Measurements from ENCODE around the gene HNRNPM.

Gene HNRNPM

DNA sequence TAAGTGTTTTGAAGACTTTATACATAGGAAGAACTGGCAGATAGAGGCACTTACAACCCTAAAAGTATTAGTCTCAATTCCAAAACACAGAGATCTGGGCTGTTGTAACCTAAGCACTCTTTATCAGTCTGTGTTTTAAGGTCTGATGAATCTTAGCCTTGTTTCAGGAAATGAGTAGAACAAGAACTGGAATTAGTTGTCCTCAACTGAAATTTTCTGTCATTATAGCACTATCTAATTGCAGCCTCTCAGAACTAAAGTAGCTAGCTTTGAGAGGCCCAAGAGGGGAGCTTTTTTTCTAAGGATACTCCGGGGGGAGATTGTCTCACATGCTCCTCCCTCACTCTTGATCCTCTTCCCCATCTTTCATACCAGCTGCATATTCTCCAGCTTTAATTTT lies 13.1 kb downstream of the HNRNPM start:
- H3K4me2 ChIP-seq (ENCODE audit: insufficient read depth, low read length): no peak overlapping the region

DNA sequence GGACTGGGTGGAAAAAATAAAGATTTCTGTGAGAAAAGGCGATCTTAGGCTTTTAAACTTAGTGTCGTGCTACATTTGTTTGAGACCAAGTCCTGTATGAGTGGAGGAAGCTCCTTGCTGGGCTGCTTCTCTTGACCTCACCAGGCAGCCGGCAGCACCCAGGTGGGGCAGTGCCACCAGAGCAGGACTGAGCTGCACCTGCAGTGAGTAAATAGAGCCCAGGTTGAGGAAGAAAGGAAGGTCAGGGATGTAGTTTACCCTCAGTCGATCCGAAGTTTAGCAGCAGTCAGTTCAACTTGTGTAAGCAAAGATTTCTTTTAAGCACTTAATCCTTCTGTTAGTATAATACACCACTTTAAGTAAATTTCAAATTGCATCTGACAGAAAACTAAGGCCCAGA lies 13.6 kb downstream of the HNRNPM start:
- H3K36me3 ChIP-seq (ENCODE audit: insufficient read depth, low read length): peaks cover 96% of the 10 kb centered on the region
- no peak overlapping the region for H3K4me3 ChIP-seq (ENCODE audit: low read depth in 1 of 2, low read length in 2 of 2)
- H3K4me1 ChIP-seq (ENCODE audit: insufficient read depth, low read length): 0 out of 2 replicates have a peak, but pooled peaks cover 4% of the 10 kb centered on the region

More for the DNA sequence above, 13.1 kb downstream of the HNRNPM start:
- Histone ChIP-seq H2AFZ (ENCODE audit: low read depth, low read length) (no peak overlapping the region), H3K4me3 (ENCODE audit: low read depth in 1 of 2, low read length in 2 of 2) (no peak overlapping the region), H3K79me2 (ENCODE audit: insufficient read depth, low read length) (peaks cover 100% of the 10 kb centered on the region), H3K4me1 (ENCODE audit: insufficient read depth, low read length) (0 out of 2 replicates have a peak, but pooled peaks cover 6% of the 10 kb centered on the region), H3K36me3 (ENCODE audit: insufficient read depth, low read length) (peaks cover 96% of the 10 kb centered on the region), H4K20me1 (ENCODE audit: insufficient read depth, low read length) (peaks cover 97% of the 10 kb centered on the region), H3K27me3 (ENCODE audit: insufficient read depth, low read length, poor library complexity) (no peaks in the 10 kb centered on the region), H3K9me3 (ENCODE audit: insufficient read depth, low read length, severe bottlenecking) (no peaks in the 10 kb centered on the region), H3K9ac (ENCODE audit: low read depth, low read length) (no peak overlapping the region), H3K27ac (ENCODE audit: low read length) (no peak overlapping the region)
- no peak for DNase-seq
- no peak for ATAC-seq (ENCODE audit: insufficient read depth, low read depth)
- TF ChIP-seq, protein P1, sequence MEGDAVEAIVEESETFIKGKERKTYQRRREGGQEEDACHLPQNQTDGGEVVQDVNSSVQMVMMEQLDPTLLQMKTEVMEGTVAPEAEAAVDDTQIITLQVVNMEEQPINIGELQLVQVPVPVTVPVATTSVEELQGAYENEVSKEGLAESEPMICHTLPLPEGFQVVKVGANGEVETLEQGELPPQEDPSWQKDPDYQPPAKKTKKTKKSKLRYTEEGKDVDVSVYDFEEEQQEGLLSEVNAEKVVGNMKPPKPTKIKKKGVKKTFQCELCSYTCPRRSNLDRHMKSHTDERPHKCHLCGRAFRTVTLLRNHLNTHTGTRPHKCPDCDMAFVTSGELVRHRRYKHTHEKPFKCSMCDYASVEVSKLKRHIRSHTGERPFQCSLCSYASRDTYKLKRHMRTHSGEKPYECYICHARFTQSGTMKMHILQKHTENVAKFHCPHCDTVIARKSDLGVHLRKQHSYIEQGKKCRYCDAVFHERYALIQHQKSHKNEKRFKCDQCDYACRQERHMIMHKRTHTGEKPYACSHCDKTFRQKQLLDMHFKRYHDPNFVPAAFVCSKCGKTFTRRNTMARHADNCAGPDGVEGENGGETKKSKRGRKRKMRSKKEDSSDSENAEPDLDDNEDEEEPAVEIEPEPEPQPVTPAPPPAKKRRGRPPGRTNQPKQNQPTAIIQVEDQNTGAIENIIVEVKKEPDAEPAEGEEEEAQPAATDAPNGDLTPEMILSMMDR (IDR thresholded peaks at IDR 0.05; ENCODE audit: borderline replicate concordance, extremely low read depth, low read length, poor library complexity, severe bottlenecking): no peak
- TF ChIP-seq EZH2 (IDR thresholded peaks at IDR 0.05; ENCODE audit: borderline replicate concordance, low read depth, low read length, severe bottlenecking): no peak

DNA sequence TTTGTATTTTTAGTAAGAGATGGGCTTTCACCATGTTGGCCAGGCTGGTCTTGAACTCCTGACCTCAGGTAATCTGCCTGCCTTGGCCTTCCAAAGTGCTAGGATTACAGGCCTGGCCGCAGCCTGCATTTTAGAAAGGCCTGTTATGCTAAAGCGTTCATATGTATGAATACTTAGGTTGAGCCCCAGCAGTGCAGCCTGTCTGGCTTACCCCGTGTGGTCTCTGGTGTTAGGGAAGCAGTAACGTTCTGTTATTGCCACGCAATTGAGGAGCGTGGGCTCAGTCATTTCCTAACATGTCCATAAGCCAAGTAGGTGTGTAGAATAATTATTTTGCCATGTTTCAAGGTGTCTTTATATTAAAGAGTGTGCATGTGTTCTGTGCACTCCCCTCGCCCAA lies 14.3 kb downstream of the HNRNPM start:
- ATAC-seq (ENCODE audit: insufficient read depth, low read depth) (no peak), DNase-seq (no peak)
- no peak overlapping the region for H3K27ac ChIP-seq (ENCODE audit: low read length)
- H3K9ac ChIP-seq (ENCODE audit: low read depth, low read length): no peak overlapping the region
- H3K4me2 ChIP-seq (ENCODE audit: insufficient read depth, low read length): no peak overlapping the region
- no peaks in the 10 kb centered on the region for H3K27me3 ChIP-seq (ENCODE audit: insufficient read depth, low read length, poor library complexity)
- no peaks in the 10 kb centered on the region for H3K9me3 ChIP-seq (ENCODE audit: insufficient read depth, low read length, severe bottlenecking)
- 0 out of 2 replicates have a peak, but pooled peaks cover 2% of the 10 kb centered on the region for H3K4me1 ChIP-seq (ENCODE audit: insufficient read depth, low read length)
- H4K20me1 ChIP-seq (ENCODE audit: insufficient read depth, low read length): peaks cover 97% of the 10 kb centered on the region
- H2AFZ ChIP-seq (ENCODE audit: low read depth, low read length): no peak overlapping the region
- TF ChIP-seq, protein P1 (IDR thresholded peaks at IDR 0.05; ENCODE audit: borderline replicate concordance, extremely low read depth, low read length, poor library complexity, severe bottlenecking): no peak
- no peak for TF ChIP-seq EZH2 (IDR thresholded peaks at IDR 0.05; ENCODE audit: borderline replicate concordance, low read depth, low read length, severe bottlenecking)
- no peak overlapping the region for H3K4me3 ChIP-seq (ENCODE audit: low read depth in 1 of 2, low read length in 2 of 2)
- H3K36me3 ChIP-seq (ENCODE audit: insufficient read depth, low read length): peaks cover 97% of the 10 kb centered on the region
- peaks cover 100% of the 10 kb centered on the region for H3K79me2 ChIP-seq (ENCODE audit: insufficient read depth, low read length)

More for the DNA sequence above, 13.6 kb downstream of the HNRNPM start:
- H4K20me1 ChIP-seq (ENCODE audit: insufficient read depth, low read length): peaks cover 97% of the 10 kb centered on the region
- no peak overlapping the region for H3K27ac ChIP-seq (ENCODE audit: low read length)
- DNase-seq (no peak), ATAC-seq (ENCODE audit: insufficient read depth, low read depth) (no peak)
- H2AFZ ChIP-seq (ENCODE audit: low read depth, low read length): no peak overlapping the region
- H3K9ac ChIP-seq (ENCODE audit: low read depth, low read length): no peak overlapping the region
- TF ChIP-seq, protein P1 (IDR thresholded peaks at IDR 0.05; ENCODE audit: borderline replicate concordance, extremely low read depth, low read length, poor library complexity, severe bottlenecking): no peak
- no peak for TF ChIP-seq EZH2 (IDR thresholded peaks at IDR 0.05; ENCODE audit: borderline replicate concordance, low read depth, low read length, severe bottlenecking)
- no peaks in the 10 kb centered on the region for H3K9me3 ChIP-seq (ENCODE audit: insufficient read depth, low read length, severe bottlenecking)
- peaks cover 100% of the 10 kb centered on the region for H3K79me2 ChIP-seq (ENCODE audit: insufficient read depth, low read length)
- no peak overlapping the region for H3K4me2 ChIP-seq (ENCODE audit: insufficient read depth, low read length)
- H3K27me3 ChIP-seq (ENCODE audit: insufficient read depth, low read length, poor library complexity): no peaks in the 10 kb centered on the region
